NCI-H2171 treated with DMSO at 0.1 percent for 48 hours (cell line): ENCODE data around the gene FOCAD.

Source experiments
- DNase-seq: peaks from one replicate; lab custom pipeline; 2025; lab: John Stamatoyannopoulos, UW

FOCAD gene

DNA sequence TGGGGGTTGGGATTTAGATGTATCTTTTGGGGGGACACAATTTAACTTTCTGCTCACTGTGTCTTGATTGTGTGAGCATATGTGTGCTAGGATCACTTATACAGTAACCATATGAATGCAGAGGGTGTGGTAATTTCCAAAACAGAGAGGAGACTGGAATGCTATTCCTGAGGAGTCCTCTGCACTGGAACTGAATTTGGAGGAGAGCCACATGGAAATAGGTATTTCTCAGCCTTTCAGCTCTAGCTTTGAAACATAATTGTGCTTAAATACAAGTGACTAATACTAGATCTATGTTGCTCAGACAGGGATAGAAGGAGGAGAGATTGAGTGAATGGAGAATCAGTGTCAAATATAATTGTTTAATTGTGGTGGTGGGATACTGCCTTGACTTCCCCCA is 45.5 kb downstream of the FOCAD start:
- DNase-seq, result no peak

DNA sequence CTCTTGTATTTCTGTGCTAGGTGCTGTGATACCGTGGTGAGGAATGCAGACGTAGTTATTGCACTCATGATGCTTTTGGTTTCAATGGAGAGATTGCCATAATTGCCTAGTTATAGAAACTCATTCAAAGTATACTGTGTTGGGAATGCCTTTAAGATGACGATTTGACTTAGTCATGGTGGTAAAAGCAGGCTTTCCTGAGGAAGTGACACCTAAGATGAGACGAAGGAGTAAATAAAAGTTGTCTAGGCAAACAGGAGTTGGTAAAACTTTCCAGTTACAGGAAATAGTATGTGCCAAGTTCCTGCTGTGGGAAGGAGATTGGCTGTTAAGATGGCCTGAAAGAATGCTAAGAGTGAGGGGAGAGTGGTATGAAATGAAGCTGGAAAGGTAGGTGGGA is 48.1 kb downstream of the FOCAD start:
- no peak for DNase-seq

DNA sequence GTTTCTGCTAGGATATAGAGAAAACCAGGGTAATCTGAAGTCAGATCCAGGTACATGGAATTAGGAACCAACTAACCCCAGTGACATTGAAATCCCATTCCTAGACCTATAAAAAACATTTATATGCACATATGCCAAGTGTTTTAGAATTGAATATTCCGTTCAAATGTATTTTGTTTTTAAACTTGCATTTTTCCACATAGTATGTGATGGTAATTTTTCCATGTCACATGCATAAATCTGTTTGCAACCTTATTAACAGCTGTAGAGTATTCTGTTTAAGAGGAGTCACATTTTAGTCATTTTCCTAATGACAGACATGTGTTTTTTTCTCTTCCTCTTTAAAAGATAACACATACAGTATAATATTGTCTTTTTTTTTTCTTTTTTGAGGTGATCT is 50.2 kb downstream of the FOCAD start:
- no peak for DNase-seq

DNA sequence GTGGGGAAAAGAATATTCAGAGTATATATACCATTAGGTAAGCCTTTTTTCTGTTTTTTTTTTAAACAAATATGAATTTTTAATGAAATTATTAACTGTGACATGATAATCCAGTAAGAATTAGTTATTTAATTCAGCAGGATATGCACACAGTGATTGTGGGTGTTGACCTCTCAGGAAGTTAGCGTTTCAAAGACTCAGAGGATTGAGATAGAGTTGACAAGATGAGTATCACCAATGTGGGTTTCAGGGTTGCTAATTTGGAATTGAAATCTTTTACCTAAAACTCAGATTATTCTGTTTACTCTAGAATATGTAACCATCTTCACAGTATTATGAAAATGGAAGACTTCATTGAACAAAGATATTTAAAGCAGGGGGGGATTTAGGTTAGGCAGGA is 56.2 kb downstream of the FOCAD start:
- DNase-seq, result no peak

DNA sequence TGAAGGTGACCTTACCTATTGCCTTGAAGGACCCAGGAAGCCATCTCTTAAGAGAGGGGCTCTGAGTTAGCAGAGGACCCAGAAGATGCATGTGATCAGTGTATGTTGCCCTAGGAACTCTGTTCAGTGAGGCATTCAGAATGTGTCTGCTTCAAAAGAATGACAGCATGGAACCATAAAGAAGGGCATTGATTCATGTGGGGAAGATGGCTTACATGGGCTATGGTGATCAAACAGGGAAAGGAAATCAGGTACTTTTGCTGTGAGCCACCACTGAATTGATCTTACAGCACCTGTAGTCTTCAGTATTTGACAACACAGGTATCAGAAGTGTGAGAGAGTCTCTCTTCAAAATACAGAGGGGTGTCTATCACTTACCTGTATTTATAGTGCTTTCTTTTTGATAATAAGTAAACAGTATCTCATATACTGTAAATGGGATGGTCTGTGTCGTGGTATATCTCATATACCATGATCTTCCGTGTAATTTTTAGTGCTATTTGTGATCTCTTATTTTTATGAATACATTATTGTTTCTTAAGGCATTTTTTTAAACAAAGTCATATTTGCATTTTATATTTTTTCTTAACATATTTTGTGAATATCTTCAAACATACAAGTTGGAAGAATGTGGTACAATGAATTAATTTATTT is 57.0 kb downstream of the FOCAD start:
- no peak for DNase-seq

DNA sequence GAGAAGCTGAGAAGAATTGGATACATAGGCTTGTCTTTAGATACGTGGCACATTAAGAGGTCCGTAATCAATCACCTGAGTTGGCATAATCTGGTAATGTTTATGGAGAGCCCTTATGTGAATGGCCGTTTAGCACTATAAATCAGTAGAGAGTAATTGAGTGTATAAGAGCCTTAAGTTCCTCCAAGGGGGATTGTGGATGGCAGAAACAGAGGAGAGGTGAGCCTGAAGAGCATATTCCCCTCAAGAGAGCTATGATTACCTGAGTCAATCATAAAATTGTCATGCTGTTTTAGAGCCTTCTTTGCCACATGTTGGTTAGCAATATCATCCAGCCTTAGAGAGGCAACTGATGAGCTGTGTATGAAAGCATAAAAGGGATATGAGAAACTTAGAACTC is 58.8 kb downstream of the FOCAD start:
- no peak for DNase-seq

DNA sequence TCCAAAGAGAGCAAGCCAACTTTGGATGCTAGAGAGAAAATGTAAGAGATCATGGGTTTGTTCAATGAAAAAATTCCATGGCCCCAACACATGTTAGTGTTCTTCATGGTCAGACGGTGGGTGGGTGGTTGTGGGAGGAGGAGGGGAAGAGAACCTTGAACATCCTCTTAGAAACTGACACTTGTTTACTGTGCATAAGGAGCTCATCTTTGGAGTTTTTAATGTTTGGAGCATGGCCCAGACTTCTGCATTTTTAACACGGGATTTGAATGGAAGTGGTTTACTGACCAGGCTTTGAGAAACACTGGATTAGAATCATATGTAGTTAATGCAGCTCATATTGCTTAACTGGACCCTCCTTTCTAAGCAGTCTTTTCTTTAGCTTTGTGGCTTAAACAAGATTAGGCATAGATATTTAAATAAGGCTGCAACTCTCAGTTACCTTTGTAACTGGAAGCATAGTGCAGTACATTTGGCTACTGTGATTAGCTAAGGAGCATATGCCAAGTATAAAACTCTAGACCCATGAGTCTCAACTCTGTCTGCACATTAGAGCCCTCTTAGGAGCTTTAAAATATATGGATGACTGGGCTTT is 60.1 kb downstream of the FOCAD start:
- DNase-seq, result no peak

DNA sequence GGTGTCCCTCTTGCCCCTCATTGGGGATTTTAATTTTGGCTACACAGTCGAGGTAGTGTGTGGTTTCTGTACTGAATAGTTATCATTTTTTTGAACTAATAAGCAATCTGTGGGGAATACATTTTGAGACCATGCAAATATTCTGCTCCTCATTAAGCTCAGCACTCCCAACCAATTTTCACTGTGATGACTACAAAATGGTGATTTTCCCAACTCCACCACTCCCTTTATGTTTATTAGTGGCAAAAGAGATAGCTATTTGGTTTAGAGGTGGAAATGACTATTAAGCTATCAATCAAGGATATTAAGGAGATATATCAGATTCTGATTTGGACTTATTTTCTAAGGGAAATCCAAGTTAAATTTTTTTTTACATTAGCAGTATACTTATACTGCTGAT is 62.9 kb downstream of the FOCAD start:
- no peak for DNase-seq

DNA sequence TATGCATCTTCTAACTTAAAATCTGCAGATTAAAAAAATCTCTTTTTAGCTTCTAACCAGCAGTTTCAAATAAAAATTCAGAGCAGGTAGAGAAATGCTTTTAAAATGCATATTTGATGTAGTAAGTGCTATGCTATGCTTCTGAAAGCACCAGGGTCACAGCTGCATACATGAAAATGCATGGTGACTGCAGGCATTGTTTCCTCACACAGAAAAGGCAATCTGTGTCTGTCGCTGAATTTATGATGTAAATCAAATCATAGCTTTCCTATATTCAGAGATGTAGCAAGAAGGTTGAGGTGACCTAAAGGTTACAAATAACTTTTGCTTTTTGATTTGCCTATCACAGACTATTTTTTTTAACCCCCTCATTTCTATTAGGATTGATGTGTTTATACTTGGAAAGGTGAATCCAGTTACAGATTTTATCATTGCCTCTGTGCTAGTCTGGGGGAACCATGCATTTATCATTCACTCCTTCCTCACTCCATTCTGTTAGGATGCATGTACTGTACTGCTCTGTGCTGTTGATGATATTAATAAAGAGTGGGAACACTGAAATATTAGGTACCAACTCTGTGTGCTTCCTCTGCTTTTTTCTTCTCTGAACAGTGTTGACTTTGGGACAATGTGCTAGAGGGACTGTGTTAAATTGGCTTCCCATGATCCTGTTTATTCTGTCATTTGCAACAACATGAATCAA is 65.6 kb downstream of the FOCAD start:
- no peak for DNase-seq

DNA sequence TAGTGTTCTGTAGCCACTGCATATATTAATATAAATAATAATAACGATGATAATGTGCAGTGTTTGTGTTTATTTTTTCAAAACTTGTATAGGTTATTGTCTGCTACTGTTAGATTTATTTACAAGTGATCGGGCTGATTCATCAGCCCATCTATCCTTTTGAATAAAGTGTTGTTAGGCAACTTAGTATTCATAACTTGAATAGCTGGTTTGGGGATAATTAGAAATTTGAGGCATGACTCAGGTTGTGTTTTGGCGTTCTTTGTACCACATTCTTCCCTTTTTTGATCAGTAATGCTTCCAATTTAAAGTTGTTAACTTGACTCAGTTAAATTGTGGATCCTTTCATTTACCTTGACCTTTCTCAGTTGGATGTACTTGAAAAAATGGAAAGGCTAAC is 69.7 kb downstream of the FOCAD start:
- DNase-seq, result no peak

DNA sequence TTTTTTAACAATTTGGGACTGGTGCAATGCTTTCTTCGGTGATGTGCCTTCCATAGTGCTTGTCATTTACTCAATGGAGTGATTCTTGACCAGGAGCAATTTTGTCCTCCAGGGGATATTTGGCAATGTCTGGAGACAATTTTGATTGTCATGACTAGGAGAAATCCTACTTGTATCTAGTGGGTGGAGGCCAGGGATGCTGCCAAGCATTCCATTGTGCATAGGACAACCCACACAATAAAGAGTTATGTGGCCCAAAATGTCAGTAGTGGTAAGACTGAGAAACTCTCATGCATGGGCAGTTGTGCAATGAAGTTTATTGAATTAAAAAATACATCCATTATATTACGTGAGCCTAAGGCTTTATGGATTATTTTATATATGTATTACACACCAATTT is 70.5 kb downstream of the FOCAD start:
- no peak for DNase-seq

DNA sequence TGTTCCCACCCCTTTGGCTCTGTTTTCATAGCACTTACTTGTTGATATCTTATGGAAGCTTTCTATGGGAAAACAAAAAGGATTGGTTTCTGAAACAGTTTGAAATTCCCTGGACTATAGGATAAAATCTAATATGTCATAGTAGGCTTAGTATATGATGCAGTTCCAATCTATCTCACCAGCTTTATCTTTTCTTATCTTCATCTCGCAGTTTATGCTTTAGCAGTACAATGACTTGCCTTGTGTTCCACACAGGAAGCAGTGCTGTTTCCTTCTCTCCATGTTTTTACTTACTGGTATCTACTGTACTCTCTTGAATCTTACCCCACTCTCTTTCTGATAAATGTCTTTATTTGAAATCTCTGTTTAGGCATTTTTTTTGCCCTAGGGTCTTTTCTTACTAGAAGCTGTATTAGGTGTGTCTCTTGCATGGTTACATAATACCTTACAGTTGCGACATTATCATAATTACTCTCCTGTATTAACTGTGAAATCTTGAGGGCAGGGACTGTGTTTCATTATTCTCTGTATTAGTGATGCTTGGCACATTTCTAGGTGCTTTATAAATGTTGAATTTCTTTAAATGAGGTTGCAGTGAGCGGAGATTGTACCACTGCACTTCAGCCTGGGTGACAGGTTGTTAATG is 76.3 kb downstream of the FOCAD start:
- DNase-seq, result no peak

DNA sequence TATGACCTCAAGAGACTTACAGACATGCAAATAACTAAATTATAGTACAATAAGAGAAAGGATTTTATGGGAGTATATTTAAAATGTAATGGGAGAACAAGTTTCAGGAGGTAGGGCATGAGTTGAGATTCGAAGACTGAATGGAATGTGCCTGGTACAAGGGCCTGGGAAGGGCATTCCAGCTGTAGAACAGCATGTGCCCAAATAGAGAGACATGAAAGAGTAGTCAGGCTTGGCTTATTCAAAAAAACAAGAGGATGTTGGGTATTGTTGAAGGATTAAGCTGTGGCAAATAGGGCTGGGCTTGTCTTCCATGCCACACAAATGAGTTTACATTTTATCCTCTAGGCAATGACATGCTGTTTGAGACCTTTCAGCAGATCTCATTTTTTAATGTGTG is 86.9 kb downstream of the FOCAD start:
- DNase-seq, result no peak

DNA sequence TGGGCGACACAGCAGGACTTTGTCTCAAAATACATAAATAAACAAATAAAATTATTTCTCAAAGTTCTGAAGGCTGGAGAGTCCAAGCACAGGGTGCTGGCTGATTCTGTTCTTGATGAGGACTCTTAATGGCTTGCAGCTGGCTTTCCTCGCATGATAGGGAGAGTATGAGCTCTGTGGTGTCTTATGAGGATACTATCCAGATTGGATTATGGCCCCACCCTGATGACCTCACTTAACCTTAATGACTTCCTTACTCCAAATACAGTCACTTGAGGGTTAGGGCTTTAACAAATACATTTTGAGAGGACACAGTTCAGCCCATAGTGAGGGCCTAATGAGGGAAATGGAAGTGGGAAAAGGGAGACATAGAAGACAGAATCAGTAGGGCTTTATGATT is 87.7 kb downstream of the FOCAD start:
- no peak for DNase-seq

DNA sequence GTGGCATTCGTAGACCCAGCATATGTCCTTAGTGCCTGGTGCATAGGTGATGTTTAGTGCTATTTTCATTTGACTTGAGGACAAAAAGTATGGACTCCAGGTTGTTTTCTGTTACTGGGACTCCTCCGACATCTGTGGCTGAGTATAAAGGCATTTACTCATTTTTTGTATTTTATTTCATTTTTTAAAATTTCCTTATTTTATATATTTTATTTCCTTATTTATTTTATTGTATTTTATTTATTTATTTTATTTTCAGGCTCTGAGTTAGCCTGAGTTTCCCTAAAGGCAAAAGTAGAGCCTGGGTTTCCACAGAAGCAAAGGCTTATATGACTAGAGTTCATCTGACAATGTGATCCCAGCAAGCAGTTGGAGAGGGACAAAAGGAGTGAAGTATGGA is 91.6 kb downstream of the FOCAD start:
- DNase-seq, result no peak

DNA sequence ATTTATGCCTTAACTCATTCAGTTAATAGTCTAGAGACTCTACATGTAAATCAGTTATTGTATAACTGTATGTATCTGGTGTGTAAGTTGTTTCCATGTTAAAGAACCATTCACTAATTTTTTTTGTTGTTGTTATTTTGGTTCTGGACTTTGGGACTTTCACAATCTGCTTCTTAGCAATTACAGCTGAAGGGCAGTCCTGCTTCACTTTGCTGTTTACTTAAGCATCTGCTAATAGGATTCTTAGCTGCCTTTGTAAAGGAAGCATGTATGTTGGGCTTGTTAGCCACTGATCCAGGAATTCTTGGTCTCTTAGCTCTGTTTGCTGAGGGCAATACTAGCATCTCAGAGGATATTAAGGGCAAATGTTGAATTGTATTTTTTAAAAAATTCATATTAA is 97.0 kb downstream of the FOCAD start:
- no peak for DNase-seq

DNA sequence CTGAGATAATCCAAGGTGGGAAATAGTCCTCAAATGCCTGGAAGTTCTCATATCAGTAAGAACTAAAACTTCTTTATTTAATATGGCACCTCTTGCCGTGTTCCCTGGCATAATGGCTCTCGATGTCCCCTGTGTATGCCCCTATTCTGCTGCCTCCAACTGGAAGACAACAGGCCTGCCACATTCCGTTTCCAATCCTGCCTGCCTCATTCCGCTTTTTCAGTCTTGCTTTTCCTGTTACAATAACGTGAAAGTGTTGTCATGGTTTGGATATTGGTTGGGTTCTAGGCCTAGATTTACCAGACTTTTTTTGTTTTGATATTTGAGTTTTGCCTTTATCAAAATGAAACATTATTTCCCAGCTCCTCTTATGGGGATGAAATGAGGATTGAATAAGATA is 98.2 kb downstream of the FOCAD start:
- DNase-seq, result no peak

DNA sequence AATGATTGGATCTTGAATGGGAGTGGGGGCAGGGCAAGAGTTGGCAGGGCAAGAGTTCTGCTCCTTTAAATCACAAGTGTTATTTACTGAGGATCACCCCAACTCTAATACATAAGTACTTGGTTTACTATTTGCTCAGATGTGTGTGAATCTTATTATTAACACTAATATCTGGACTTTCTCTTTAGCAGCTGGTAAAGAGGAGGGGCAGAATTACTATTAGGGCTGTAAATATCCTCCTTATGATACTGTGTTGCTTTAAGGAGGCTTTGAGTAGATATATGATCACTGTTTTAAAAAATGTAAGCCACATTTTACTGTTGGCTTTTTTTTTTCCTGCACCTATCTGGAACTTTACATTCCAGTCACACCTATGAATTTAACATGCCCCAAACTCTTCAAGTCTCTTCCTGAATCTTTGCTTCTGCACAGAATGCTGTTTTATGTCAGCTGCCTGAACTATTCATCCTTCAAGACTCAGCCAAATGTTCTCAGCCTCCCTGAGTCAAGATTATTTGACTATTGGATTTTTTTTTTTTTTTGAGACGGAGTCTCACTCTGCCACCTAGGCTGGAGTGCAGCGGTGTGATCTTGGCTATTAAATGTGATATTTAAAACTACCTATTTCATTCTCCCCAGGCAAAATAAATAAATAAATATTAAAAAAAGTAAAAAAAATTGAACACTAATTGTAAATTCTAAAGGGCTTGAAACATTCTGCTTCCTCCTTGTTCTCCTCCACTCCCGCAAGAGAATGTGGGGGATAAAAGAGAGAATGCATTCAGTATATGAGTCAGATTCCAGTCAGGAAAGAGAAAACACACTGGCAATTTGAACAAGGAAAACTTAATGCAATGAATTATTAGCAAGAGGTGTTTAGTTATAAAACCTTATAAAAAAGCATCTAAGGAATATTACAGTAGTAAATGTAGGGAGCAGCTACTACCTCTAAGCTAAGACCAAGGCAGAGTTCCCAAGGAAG is 99.3 kb downstream of the FOCAD start:
- no peak for DNase-seq

DNA sequence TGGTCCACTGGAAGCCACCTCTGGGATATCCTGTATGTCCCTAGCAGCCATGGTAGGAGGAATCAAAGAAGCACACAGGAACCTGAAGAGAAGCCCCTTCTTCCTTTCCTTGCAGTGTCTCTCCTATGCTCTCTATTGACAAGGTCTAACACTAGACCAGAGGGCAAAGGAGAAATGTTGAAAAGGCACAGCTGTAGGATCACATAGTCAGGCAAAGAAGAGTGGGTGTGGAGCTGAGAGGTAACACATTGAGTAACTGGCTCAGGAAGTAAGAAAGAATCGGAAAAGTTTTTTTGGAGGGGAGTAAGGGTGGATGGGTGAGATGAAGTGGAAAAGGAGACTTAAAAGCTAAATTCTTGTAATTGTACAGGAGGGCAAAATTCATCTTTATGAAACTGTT is 100.1 kb downstream of the FOCAD start:
- DNase-seq, result no peak

DNA sequence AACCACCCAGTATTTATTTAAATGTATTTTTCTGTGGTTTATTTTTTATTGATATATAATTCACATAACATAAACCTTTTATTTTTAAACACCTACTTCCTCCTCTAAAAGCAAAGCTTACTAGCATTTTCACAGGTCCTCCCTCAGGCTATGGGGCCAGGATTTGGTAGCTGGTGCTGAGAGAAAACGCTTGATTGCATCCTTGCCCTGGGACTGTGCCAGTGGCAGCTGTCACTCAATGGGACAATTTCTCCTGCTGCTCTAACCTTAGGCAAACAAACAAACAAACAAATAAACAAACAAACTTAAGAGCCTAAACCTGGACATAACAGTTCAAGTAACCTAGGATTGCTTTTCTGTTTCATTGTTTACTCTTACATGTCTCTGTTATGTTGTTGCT is 102.7 kb downstream of the FOCAD start:
- DNase-seq, result no peak

DNA sequence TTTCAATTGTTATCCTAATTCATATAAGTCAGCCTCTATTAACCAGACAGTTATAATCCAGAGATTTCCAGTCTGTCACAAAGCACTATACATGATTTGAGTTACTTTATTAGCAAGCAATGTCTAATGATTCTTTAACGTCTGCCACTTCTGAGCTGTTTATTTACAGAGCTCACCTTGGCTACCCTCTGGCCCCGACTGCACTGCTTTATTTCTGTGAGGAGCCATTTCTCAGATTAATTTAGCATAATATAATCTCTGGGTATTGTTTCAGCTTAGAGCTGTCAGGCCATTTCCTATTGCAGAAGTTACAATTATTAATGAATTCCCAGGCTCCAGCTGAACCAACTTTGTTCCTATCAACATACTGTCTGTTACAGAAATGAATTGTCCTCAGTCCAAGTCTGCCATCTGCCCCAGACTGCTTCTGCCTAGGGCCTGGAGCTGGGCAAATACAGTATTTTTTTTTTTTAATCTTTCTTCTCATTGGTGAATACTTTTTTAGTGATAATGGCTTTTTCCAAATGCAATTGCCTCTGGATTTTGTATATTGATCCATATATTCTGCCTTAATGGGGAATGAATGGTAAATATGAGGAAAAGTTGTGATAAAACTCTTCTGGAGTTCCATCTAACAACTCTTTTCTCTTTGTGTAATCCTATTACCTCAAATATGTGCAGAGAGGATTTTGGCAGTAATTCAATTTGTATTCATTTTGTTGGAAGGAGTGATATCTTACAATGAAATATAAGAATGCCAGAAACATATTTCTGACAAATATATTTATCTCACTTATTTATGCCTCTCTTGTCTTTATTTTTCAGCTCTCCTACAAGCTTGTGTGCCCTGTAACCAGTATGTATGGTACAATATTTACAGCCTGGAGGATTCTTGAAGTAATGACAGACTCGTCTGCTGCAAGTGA is 104.7 kb downstream of the FOCAD start:
- DNase-seq, result peak; percentile 30
